ENCODE measurements around the gene CAPN13. TPM values are rescaled to one million over a fixed set of nuclear protein-coding genes. Genes with fewer than 3 reads are reported as not detected.

CAPN13 gene
- total and polyA plus RNA-seq, 2 experiments from 2014 or later: 0.50 to 0.94 TPM

DNA sequence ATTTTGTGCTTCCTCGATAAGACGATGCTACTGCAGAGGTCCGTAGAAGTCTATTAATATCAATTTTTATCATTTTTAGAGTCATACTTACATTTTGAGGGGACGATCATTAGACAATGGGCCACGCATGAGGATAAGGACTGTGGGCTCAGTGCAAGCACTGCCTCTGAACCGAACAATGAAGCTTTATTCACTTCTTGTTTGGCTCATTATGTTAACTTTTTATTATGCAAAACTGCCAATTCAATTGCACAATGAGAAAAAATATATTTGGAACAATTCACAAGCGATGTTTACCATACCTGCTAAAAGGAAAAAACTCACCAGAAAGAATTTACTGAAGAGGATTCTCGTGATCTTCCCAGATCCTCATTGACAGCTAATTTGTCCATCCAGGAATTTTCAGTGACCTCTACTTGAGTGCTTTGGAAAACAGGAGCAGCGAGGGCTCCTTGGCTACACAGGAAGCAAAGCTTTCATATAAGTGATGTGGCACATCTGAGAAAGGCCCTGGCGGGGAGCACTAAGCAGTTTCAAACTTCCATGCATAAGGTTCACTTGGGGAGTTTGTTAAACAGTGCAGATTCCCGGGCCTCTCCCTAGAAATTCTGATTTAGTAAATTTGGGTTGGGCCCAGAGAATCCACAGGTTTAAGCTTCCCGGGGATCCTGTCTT lies 13.3 kb upstream of the CAPN13 start:
- H3K79me2 ChIP-seq (replicated peaks; ENCODE audit: insufficient read depth): no peaks in the 10 kb centered on the region
- TF ChIP-seq, protein P1, sequence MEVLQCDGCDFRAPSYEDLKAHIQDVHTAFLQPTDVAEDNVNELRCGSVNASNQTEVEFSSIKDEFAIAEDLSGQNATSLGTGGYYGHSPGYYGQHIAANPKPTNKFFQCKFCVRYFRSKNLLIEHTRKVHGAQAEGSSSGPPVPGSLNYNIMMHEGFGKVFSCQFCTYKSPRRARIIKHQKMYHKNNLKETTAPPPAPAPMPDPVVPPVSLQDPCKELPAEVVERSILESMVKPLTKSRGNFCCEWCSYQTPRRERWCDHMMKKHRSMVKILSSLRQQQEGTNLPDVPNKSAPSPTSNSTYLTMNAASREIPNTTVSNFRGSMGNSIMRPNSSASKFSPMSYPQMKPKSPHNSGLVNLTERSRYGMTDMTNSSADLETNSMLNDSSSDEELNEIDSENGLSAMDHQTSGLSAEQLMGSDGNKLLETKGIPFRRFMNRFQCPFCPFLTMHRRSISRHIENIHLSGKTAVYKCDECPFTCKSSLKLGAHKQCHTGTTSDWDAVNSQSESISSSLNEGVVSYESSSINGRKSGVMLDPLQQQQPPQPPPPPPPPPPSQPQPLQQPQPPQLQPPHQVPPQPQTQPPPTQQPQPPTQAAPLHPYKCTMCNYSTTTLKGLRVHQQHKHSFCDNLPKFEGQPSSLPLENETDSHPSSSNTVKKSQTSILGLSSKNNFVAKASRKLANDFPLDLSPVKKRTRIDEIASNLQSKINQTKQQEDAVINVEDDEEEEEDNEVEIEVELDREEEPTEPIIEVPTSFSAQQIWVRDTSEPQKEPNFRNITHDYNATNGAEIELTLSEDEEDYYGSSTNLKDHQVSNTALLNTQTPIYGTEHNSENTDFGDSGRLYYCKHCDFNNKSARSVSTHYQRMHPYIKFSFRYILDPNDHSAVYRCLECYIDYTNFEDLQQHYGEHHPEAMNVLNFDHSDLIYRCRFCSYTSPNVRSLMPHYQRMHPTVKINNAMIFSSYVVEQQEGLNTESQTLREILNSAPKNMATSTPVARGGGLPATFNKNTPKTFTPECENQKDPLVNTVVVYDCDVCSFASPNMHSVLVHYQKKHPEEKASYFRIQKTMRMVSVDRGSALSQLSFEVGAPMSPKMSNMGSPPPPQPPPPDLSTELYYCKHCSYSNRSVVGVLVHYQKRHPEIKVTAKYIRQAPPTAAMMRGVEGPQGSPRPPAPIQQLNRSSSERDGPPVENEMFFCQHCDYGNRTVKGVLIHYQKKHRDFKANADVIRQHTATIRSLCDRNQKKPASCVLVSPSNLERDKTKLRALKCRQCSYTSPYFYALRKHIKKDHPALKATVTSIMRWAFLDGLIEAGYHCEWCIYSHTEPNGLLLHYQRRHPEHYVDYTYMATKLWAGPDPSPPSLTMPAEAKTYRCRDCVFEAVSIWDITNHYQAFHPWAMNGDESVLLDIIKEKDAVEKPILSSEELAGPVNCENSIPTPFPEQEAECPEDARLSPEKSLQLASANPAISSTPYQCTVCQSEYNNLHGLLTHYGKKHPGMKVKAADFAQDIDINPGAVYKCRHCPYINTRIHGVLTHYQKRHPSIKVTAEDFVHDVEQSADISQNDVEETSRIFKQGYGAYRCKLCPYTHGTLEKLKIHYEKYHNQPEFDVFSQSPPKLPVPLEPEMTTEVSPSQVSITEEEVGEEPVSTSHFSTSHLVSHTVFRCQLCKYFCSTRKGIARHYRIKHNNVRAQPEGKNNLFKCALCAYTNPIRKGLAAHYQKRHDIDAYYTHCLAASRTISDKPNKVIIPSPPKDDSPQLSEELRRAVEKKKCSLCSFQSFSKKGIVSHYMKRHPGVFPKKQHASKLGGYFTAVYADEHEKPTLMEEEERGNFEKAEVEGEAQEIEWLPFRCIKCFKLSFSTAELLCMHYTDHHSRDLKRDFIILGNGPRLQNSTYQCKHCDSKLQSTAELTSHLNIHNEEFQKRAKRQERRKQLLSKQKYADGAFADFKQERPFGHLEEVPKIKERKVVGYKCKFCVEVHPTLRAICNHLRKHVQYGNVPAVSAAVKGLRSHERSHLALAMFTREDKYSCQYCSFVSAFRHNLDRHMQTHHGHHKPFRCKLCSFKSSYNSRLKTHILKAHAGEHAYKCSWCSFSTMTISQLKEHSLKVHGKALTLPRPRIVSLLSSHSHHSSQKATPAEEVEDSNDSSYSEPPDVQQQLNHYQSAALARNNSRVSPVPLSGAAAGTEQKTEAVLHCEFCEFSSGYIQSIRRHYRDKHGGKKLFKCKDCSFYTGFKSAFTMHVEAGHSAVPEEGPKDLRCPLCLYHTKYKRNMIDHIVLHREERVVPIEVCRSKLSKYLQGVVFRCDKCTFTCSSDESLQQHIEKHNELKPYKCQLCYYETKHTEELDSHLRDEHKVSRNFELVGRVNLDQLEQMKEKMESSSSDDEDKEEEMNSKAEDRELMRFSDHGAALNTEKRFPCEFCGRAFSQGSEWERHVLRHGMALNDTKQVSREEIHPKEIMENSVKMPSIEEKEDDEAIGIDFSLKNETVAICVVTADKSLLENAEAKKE (CRISPR knock-in tag; IDR thresholded peaks at IDR 0.05): no peak
- TF ChIP-seq, protein P2, sequence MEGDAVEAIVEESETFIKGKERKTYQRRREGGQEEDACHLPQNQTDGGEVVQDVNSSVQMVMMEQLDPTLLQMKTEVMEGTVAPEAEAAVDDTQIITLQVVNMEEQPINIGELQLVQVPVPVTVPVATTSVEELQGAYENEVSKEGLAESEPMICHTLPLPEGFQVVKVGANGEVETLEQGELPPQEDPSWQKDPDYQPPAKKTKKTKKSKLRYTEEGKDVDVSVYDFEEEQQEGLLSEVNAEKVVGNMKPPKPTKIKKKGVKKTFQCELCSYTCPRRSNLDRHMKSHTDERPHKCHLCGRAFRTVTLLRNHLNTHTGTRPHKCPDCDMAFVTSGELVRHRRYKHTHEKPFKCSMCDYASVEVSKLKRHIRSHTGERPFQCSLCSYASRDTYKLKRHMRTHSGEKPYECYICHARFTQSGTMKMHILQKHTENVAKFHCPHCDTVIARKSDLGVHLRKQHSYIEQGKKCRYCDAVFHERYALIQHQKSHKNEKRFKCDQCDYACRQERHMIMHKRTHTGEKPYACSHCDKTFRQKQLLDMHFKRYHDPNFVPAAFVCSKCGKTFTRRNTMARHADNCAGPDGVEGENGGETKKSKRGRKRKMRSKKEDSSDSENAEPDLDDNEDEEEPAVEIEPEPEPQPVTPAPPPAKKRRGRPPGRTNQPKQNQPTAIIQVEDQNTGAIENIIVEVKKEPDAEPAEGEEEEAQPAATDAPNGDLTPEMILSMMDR (conservative IDR thresholded peaks at IDR 0.05; ENCODE audit: low read depth in 2 of 2): no peak
- TF ChIP-seq ZNF331 (CRISPR knock-in tag; IDR thresholded peaks at IDR 0.05; ENCODE audit: low read depth) (no peak), POLR2AphosphoS5 (IDR thresholded peaks at IDR 0.05; ENCODE audit: low read depth) (no peak), ZNF114 (CRISPR knock-in tag; IDR thresholded peaks at IDR 0.05) (no peak), NANOG (IDR thresholded peaks at IDR 0.05; ENCODE audit: borderline replicate concordance) (no peak), EZH2 (IDR thresholded peaks at IDR 0.05; ENCODE audit: low read depth, unreplicated experiment) (no peak), STAT1 (IDR thresholded peaks at IDR 0.05; ENCODE audit: unreplicated experiment) (no peak), CREB1 (CRISPR knock-in tag; IDR thresholded peaks at IDR 0.05; ENCODE audit: low read depth) (no peak)
- TF ChIP-seq, protein P3, sequence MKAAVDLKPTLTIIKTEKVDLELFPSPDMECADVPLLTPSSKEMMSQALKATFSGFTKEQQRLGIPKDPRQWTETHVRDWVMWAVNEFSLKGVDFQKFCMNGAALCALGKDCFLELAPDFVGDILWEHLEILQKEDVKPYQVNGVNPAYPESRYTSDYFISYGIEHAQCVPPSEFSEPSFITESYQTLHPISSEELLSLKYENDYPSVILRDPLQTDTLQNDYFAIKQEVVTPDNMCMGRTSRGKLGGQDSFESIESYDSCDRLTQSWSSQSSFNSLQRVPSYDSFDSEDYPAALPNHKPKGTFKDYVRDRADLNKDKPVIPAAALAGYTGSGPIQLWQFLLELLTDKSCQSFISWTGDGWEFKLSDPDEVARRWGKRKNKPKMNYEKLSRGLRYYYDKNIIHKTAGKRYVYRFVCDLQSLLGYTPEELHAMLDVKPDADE (IDR thresholded peaks at IDR 0.05): no peak
- TF ChIP-seq, protein P4, sequence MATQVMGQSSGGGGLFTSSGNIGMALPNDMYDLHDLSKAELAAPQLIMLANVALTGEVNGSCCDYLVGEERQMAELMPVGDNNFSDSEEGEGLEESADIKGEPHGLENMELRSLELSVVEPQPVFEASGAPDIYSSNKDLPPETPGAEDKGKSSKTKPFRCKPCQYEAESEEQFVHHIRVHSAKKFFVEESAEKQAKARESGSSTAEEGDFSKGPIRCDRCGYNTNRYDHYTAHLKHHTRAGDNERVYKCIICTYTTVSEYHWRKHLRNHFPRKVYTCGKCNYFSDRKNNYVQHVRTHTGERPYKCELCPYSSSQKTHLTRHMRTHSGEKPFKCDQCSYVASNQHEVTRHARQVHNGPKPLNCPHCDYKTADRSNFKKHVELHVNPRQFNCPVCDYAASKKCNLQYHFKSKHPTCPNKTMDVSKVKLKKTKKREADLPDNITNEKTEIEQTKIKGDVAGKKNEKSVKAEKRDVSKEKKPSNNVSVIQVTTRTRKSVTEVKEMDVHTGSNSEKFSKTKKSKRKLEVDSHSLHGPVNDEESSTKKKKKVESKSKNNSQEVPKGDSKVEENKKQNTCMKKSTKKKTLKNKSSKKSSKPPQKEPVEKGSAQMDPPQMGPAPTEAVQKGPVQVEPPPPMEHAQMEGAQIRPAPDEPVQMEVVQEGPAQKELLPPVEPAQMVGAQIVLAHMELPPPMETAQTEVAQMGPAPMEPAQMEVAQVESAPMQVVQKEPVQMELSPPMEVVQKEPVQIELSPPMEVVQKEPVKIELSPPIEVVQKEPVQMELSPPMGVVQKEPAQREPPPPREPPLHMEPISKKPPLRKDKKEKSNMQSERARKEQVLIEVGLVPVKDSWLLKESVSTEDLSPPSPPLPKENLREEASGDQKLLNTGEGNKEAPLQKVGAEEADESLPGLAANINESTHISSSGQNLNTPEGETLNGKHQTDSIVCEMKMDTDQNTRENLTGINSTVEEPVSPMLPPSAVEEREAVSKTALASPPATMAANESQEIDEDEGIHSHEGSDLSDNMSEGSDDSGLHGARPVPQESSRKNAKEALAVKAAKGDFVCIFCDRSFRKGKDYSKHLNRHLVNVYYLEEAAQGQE (IDR thresholded peaks at IDR 0.05; ENCODE audit: unreplicated experiment): no peak
- H3K27me3 ChIP-seq (ENCODE audit: insufficient read depth): no peaks in the 10 kb centered on the region
- no peaks in the 10 kb centered on the region for H3K36me3 Mint-ChIP-seq (ENCODE audit: low read depth)
- H4K20me1 ChIP-seq (replicated peaks; ENCODE audit: insufficient read depth): no peaks in the 10 kb centered on the region
- no peaks in the 10 kb centered on the region for H3K36me3 ChIP-seq (ENCODE audit: insufficient read depth)
- peaks cover 13% of the 10 kb centered on the region for H3K4me1 ChIP-seq (ENCODE audit: insufficient read depth)
- no peaks in the 10 kb centered on the region for H3F3A ChIP-seq (replicated peaks; ENCODE audit: low read depth)
- peaks cover 3% of the 10 kb centered on the region; the same call in 1 of the 3 replicates for H3K9me3 Mint-ChIP-seq
- DNase-seq (ENCODE audit: low spot score) (peak; percentile 19), ATAC-seq (peak; percentile 48)
- H3K4me2 ChIP-seq: no peak overlapping the region
- H3K9me2 ChIP-seq (ENCODE audit: insufficient read depth): no peaks in the 10 kb centered on the region
- H3K27ac Mint-ChIP-seq: no peak overlapping the region
- H3K4me3 Mint-ChIP-seq: no peak overlapping the region
- H3K27ac ChIP-seq (ENCODE audit: low read depth): no peak overlapping the region
- H3K4me3 ChIP-seq: no peak overlapping the region
- peak overlapping the region; percentile 83 for H2AFZ ChIP-seq
- H3K4me1 Mint-ChIP-seq: peaks cover 7% of the 10 kb centered on the region
- peaks cover 3% of the 10 kb centered on the region for H3K27me3 Mint-ChIP-seq (ENCODE audit: insufficient read depth, low read depth, poor library complexity)
